Neuronal stem cell (in vitro differentiated cells): ENCODE results near the gene MAP4K3.

Experiments
- DNase-seq: peaks from one replicate; pipeline ENCODE4 v3.0.0-alpha.2; 2013; ENCODE audit warnings: low spot score
- H2AFZ ChIP-seq: one replicate; pipeline ENCODE4 v1.6.1; 2013; ENCODE audit warnings: mild to moderate bottlenecking, low read length, inconsistent platforms
- H2AK5ac ChIP-seq: 2 replicates; pipeline ENCODE4 v1.6.1; 2013; ENCODE audit warnings: low read depth, mild to moderate bottlenecking, inconsistent platforms, low read length, moderate library complexity, mixed read lengths
- H2BK120ac ChIP-seq: 2 replicates; pipeline ENCODE4 v1.6.1; 2013; ENCODE audit warnings: low read depth, mild to moderate bottlenecking, inconsistent platforms, low read length, moderate library complexity, mixed read lengths
- H2BK12ac ChIP-seq: one replicate; pipeline ENCODE4 v1.6.1; 2013; ENCODE audit warnings: low read length, inconsistent platforms
- H2BK15ac ChIP-seq: 2 replicates; pipeline ENCODE4 v1.6.1; 2013; ENCODE audit warnings: mild to moderate bottlenecking, low read length, inconsistent platforms, mixed read lengths
- H2BK5ac ChIP-seq: one replicate; pipeline ENCODE4 v1.6.1; 2013; ENCODE audit warnings: inconsistent platforms, mild to moderate bottlenecking, low read length, moderate library complexity
- H3K14ac ChIP-seq: one replicate; pipeline ENCODE4 v1.6.1; 2013; ENCODE audit warnings: low read length, inconsistent platforms
- H3K18ac ChIP-seq: 2 replicates; pipeline ENCODE4 v1.6.1; 2013; ENCODE audit warnings: low read length, inconsistent platforms
- H3K23ac ChIP-seq: 2 replicates; pipeline ENCODE4 v1.6.1; 2013; ENCODE audit warnings: low read depth, mild to moderate bottlenecking, mixed read lengths, low read length, inconsistent platforms; ENCODE audit not compliant: poor library complexity
- H3K27ac ChIP-seq: replicated peaks from 3 replicates; pipeline ENCODE4 v1.5.1; 2013; ENCODE audit warnings: low read length, inconsistent platforms
- H3K27me3 ChIP-seq, 3 experiments: 2 replicates each; pipeline ENCODE4 v1.6.1; 2013; ENCODE audit warnings: low read length in 3 of 3, mild to moderate bottlenecking in 2 of 3, inconsistent platforms in 1 of 3, low read depth in 1 of 3, mixed read lengths in 1 of 3, moderate library complexity in 1 of 3; ENCODE audit not compliant: control insufficient read depth in 3 of 3, insufficient read depth in 3 of 3
- H3K36me3 ChIP-seq, 2 donors: replicated peaks in 1 of 2; 2 replicates each; pipeline ENCODE4 v1.6.1; 2013; ENCODE audit warnings: low read length in 2 of 2; ENCODE audit not compliant: control insufficient read depth in 2 of 2, insufficient read depth in 2 of 2
- H3K4ac ChIP-seq: 2 replicates; pipeline ENCODE4 v1.6.1; 2013; ENCODE audit warnings: inconsistent platforms, mild to moderate bottlenecking, low read length, moderate library complexity
- H3K4me1 ChIP-seq, 2 donors: 1 replicate in 1 of 2; 2 replicates in 1 of 2; pipeline ENCODE4 v1.6.1; 2013; ENCODE audit warnings: low read length in 2 of 2, low read depth in 1 of 2; ENCODE audit not compliant: control insufficient read depth in 2 of 2, insufficient read depth in 1 of 2
- H3K4me2 ChIP-seq: one replicate; pipeline ENCODE4 v1.6.1; 2013; ENCODE audit warnings: mild to moderate bottlenecking, low read length, inconsistent platforms; ENCODE audit not compliant: insufficient read depth, poor library complexity, severe bottlenecking
- H3K4me3 ChIP-seq, 2 donors: 2 replicates each; pipeline ENCODE4 v1.5.1; 2013; ENCODE audit warnings: low read length in 2 of 2, mild to moderate bottlenecking in 2 of 2, inconsistent platforms in 1 of 2, moderate library complexity in 1 of 2
- H3K79me1 ChIP-seq: one replicate; pipeline ENCODE4 v1.6.1; 2013; ENCODE audit warnings: low read depth, mild to moderate bottlenecking, inconsistent platforms, low read length, moderate library complexity
- H3K9ac ChIP-seq: one replicate; pipeline ENCODE4 v1.6.1; 2013; ENCODE audit warnings: mild to moderate bottlenecking, low read depth, low read length, inconsistent platforms; ENCODE audit not compliant: poor library complexity
- H3K9me3 ChIP-seq, 2 donors: replicated peaks in 1 of 2; 2 replicates each; pipeline versions ENCODE3 to v1.6.1; 2013; ENCODE audit warnings: low read length in 2 of 2, mild to moderate bottlenecking in 2 of 2, inconsistent platforms in 1 of 2, low read depth in 1 of 2, mixed read lengths in 1 of 2, moderate library complexity in 1 of 2; ENCODE audit not compliant: control insufficient read depth in 2 of 2, insufficient read depth in 1 of 2
- H4K8ac ChIP-seq: one replicate; pipeline ENCODE4 v1.6.1; 2013; ENCODE audit warnings: low read depth, mild to moderate bottlenecking, inconsistent platforms, low read length, moderate library complexity
- H4K91ac ChIP-seq: one replicate; pipeline ENCODE4 v1.6.1; 2013; ENCODE audit warnings: low read length, low read depth, mild to moderate bottlenecking, inconsistent platforms; ENCODE audit not compliant: poor library complexity
- WGBS, 2 donors: extraction: QIAGEN DNeasy Blood & Tissue Kit; methylation state at CpG; one replicate each; pipeline ENCODE4 v1.1.7; 2013; ENCODE audit warnings: missing lambda C conversion rate in 2 of 2, mixed read lengths in 1 of 2; ENCODE audit not compliant: insufficient read length in 2 of 2, insufficient replicate concordance in 1 of 2; ENCODE audit errors: extremely low coverage in 2 of 2; 5-methylcytosine and 5-hydroxymethylcytosine counted together

The MAP4K3 gene

DNA sequence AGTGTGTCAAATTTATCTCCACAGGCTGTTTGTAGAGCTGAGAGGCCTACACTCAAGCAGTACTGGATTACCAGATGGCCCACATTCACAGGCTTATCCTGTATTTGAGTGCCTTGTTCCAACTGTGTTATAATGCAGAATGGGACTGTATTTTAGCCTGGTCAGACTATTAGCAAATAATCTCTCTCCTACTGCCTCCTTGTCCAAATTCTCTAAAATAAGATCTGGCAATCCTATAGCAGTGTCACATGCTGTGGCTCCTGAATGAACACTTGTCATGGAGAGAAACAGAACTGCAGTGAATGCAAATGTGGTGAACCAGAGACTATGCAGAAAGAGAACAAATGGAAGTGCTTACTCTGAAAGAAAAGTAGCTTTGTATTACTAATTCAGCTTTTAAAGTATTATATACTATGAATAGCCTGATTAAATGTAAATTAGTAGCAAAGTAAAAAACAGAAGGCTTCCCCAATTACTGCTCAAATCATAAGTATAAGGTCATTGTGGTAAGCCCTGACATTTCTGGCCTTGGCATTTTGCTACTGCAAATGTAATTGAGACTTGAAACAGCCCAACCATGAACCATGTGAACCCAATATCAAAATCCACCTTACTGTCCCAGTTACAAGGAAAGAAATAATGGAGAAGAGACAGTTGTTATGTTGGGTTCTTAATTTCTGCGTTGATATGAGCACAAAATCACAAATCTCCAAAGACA is 80.0 kb downstream of the MAP4K3 start:
- Histone ChIP-seq H3K27ac (no peak overlapping the region), H2AFZ (no peak overlapping the region), H3K18ac (no peak overlapping the region), H3K4me2 (no peak overlapping the region), H3K4me1 (no peaks in the 10 kb centered on the region), H3K27me3 (no peaks in the 10 kb centered on the region), H3K79me1 (no peaks in the 10 kb centered on the region), H3K14ac (no peak overlapping the region), H3K4ac (no peak overlapping the region), H2BK5ac (no peak overlapping the region), H4K8ac (no peak overlapping the region), H3K9me3 (peaks cover 13 to 50% of the 10 kb centered on the region in 2 donors), H2BK12ac (no peak overlapping the region), H2AK5ac (no peak overlapping the region), H3K9ac (no peak overlapping the region), H4K91ac (no peak overlapping the region), H3K36me3 (peaks cover 0 to 74% of the 10 kb centered on the region in 2 donors), H2BK120ac (no peak overlapping the region), H2BK15ac (no peak overlapping the region), H3K4me3 (no peak overlapping the region), H3K23ac (no peak overlapping the region)
- no peak for DNase-seq
- no CpG with 5 or more reads among the region's 1 CpG for WGBS, 2 donors

GRCh38 chr2:39350658-39351057 is 86.4 kb downstream of the MAP4K3 start:
- no peak overlapping the region for H2BK120ac ChIP-seq
- H2AK5ac ChIP-seq, result no peak overlapping the region
- no peak overlapping the region for H2BK15ac ChIP-seq
- no peak overlapping the region for H3K14ac ChIP-seq
- H3K4ac ChIP-seq, result no peak overlapping the region
- H3K4me3 ChIP-seq, result no peak overlapping the region
- no peak overlapping the region for H3K27ac ChIP-seq
- H3K9ac ChIP-seq, result no peak overlapping the region
- H4K91ac ChIP-seq, result no peak overlapping the region
- DNase-seq, result no peak
- no CpG with 5 or more reads among the region's 3 CpGs for WGBS, 2 donors
- H3K4me1 ChIP-seq, result no peaks in the 10 kb centered on the region
- no peak overlapping the region for H4K8ac ChIP-seq
- H3K18ac ChIP-seq, result no peak overlapping the region
- H2BK12ac ChIP-seq, result no peak overlapping the region
- H3K36me3 ChIP-seq, result peaks cover 0 to 77% of the 10 kb centered on the region in 2 donors
- no peak overlapping the region for H2AFZ ChIP-seq
- H3K4me2 ChIP-seq, result no peak overlapping the region
- no peaks in the 10 kb centered on the region for H3K79me1 ChIP-seq
- H2BK5ac ChIP-seq, result no peak overlapping the region
- H3K27me3 ChIP-seq, result no peaks in the 10 kb centered on the region
- no peak overlapping the region for H3K23ac ChIP-seq
- peaks cover 0 to 3% of the 10 kb centered on the region in 2 donors for H3K9me3 ChIP-seq

DNA sequence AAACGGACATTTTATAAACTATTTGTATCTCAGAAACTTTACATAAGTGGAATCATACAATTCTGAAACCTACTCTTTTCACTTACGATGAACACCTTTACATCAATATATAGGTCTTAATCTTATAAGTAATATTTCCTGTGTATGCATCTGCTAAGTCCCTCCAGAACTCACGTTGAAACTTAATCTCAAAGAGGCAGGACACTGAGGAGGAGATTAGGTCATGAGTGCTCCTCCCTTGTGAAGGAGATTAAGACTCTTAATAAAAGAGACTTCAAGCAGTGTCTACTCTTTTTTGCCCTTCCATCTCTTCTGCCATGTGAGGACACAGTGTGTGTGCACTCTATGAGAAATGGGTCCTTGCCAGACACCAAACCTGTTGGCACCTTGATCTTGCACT is 98.6 kb downstream of the MAP4K3 start:
- Histone ChIP-seq H3K79me1 (no peaks in the 10 kb centered on the region), H2BK15ac (no peak overlapping the region), H3K4me2 (no peak overlapping the region), H2BK120ac (no peak overlapping the region), H3K18ac (no peak overlapping the region), H3K4me3 (no peak overlapping the region), H4K91ac (no peak overlapping the region), H4K8ac (no peak overlapping the region), H3K4ac (no peak overlapping the region), H3K27me3 (no peaks in the 10 kb centered on the region), H3K23ac (no peak overlapping the region), H2AFZ (no peak overlapping the region), H2BK12ac (no peak overlapping the region), H2BK5ac (no peak overlapping the region), H3K4me1 (peaks cover 0 to 3% of the 10 kb centered on the region in 2 donors), H3K9ac (no peak overlapping the region), H3K27ac (no peak overlapping the region), H2AK5ac (no peak overlapping the region), H3K9me3 (peaks cover 0 to 5% of the 10 kb centered on the region in 2 donors), H3K36me3 (peaks cover 0 to 83% of the 10 kb centered on the region in 2 donors), H3K14ac (no peak overlapping the region)
- no peak for DNase-seq
- no CpG with 5 or more reads among the region's 3 CpGs for WGBS, 2 donors

DNA sequence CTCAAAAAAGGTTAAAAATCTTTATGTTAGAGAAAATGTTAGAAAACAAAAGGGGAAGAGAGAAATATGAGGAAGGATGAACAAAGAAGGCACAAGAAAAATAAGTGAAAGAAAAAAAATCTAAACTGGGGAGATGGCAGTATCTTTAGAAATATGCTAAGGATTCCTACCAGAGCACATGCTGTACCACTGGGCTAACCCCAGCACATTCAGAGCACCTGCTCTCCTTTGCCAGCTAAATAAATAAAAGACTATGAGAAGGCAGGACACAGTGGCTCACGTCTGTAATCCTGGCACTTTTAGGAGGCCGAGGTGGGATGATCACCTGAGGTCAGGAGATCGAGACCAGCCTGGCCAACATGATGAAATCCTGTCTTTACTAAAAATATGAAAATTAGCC is 101.2 kb downstream of the MAP4K3 start:
- H2BK15ac ChIP-seq, result no peak overlapping the region
- DNase-seq, result no peak
- no peak overlapping the region for H2BK5ac ChIP-seq
- no peak overlapping the region for H2BK120ac ChIP-seq
- H2AK5ac ChIP-seq, result no peak overlapping the region
- H3K9me3 ChIP-seq, result peaks cover 0 to 5% of the 10 kb centered on the region in 2 donors
- no CpG with 5 or more reads among the region's 3 CpGs for WGBS, 2 donors
- no peak overlapping the region for H3K14ac ChIP-seq
- H3K4me1 ChIP-seq, result peaks cover 0 to 3% of the 10 kb centered on the region in 2 donors
- H3K36me3 ChIP-seq, result peaks cover 0 to 84% of the 10 kb centered on the region in 2 donors
- H4K8ac ChIP-seq, result no peak overlapping the region
- H3K79me1 ChIP-seq, result no peaks in the 10 kb centered on the region
- no peak overlapping the region for H3K27ac ChIP-seq
- no peak overlapping the region for H4K91ac ChIP-seq
- H3K4ac ChIP-seq, result no peak overlapping the region
- no peak overlapping the region for H3K18ac ChIP-seq
- no peaks in the 10 kb centered on the region for H3K27me3 ChIP-seq
- H3K23ac ChIP-seq, result no peak overlapping the region
- H2BK12ac ChIP-seq, result no peak overlapping the region
- H3K4me2 ChIP-seq, result no peak overlapping the region
- no peak overlapping the region for H3K4me3 ChIP-seq
- no peak overlapping the region for H2AFZ ChIP-seq
- H3K9ac ChIP-seq, result no peak overlapping the region
